Ovary (tissue), 3 donors: ENCODE measurements around the gene SCAMP2.

ENCODE experiments used
- EP300 ChIP-seq: sonication (generic); formaldehyde crosslinking; IDR thresholded peaks from one replicate; pipeline ENCODE4 v1.6.1; 2017; ENCODE audit warnings: antibody characterized with exemption
- POLR2A ChIP-seq: fragments of 450-650 bp; IDR thresholded peaks from one replicate; pipeline ENCODE4 v1.6.1; 2017; ENCODE audit warnings: antibody characterized with exemption, mild to moderate bottlenecking, moderate library complexity
- TF ChIP-seq, protein P1 (sequence below), 3 donors: fragments of 450-650 bp in 2 of 3; fragments of 200-600 bp in 1 of 3; IDR thresholded peaks; one replicate each; pipeline versions ENCODE4 v1.5.1 to v1.8.0; 2016 to 2022; ENCODE audit warnings: antibody characterized with exemption in 3 of 3, mild to moderate bottlenecking in 1 of 3
- donor health status: DM: no; HTN: no; CAD: no.

DNA sequence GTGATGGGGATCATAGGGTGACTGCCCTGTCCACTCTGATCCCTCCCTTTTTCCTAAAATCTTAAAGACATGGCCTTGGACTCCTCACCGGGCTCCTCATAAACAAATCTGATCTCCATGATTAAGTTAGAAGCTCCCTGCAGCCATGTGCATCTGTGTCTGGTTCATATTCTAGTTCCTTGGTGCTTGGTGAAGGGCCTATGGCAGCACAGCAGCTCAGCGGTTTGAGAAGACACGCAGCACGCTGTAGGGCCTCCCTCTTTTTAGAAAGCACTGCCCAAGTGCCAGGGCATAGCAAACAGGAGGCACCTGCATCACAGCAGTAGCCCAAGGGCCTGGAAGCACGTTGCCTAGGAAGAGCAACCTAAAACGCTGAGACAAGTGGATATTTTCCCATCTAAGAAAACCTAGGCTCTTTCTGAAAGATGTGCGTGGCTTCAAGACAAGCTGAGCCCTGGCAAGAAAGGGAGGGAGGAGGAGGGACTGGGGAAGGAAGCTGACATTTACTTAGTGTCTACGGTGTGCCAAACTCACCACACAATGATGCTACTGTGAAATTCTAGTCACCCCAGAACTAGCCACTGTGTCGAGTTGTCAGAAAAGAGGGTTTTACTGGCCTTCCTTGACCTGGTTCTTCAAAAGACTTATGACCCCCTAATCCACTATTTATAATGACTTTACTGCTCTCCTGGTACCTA, 15.3 kb downstream of the SCAMP2 start:
- TF ChIP-seq POLR2A (no peak), EP300 (no peak)
- TF ChIP-seq, protein P1, sequence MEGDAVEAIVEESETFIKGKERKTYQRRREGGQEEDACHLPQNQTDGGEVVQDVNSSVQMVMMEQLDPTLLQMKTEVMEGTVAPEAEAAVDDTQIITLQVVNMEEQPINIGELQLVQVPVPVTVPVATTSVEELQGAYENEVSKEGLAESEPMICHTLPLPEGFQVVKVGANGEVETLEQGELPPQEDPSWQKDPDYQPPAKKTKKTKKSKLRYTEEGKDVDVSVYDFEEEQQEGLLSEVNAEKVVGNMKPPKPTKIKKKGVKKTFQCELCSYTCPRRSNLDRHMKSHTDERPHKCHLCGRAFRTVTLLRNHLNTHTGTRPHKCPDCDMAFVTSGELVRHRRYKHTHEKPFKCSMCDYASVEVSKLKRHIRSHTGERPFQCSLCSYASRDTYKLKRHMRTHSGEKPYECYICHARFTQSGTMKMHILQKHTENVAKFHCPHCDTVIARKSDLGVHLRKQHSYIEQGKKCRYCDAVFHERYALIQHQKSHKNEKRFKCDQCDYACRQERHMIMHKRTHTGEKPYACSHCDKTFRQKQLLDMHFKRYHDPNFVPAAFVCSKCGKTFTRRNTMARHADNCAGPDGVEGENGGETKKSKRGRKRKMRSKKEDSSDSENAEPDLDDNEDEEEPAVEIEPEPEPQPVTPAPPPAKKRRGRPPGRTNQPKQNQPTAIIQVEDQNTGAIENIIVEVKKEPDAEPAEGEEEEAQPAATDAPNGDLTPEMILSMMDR (IDR thresholded peaks at IDR 0.05) = no peak
